Gastroesophageal sphincter (tissue), 4 donors: ENCODE data around the gene PTGES. TPM values are rescaled to one million over a fixed set of nuclear protein-coding genes. Genes with fewer than 3 reads are reported as not detected.

Experiments used
- ATAC-seq: fragments of 150-250 bp; one replicate; pipeline ENCODE4 v1.9.1; 2016; ENCODE audit warnings: mild to moderate bottlenecking, moderate library complexity
- H3K27ac ChIP-seq, 4 donors: fragments of 200-600 bp; sonication (generic) in 3 of 4; 1 replicate in 3 of 4; 2 replicates in 1 of 4; pipeline ENCODE4 v1.5.1; 2016 to 2019
- H3K27me3 ChIP-seq: fragments of 200-600 bp; sonication (generic); one replicate; pipeline ENCODE4 v1.5.1; 2019
- H3K36me3 ChIP-seq, 2 donors: fragments of 200-600 bp; sonication (generic); one replicate each; pipeline ENCODE4 v1.5.1; 2019; ENCODE audit warnings: control low read depth in 1 of 2
- H3K4me1 ChIP-seq, 3 donors: fragments of 200-600 bp; sonication (generic); 1 replicate in 2 of 3; 2 replicates in 1 of 3; pipeline ENCODE4 v1.5.1; 2016 to 2019; ENCODE audit warnings: control low read depth in 2 of 3
- H3K4me3 ChIP-seq, 2 donors: fragments of 200-600 bp; sonication (generic); one replicate each; pipeline ENCODE4 v1.5.1; 2019; ENCODE audit warnings: mild to moderate bottlenecking in 1 of 2, moderate library complexity in 1 of 2
- H3K9me3 ChIP-seq, 3 donors: fragments of 200-600 bp; sonication (generic); one replicate each; pipeline ENCODE4 v1.5.1; 2017 to 2019; ENCODE audit warnings: control low read depth in 2 of 3
- EP300 ChIP-seq: sonication (generic); formaldehyde crosslinking; IDR thresholded peaks from one replicate; pipeline ENCODE4 v1.6.1; 2017; ENCODE audit warnings: antibody characterized with exemption, mild to moderate bottlenecking
- POLR2A ChIP-seq, 2 donors: fragments of 450-650 bp; IDR thresholded peaks; one replicate each; pipeline ENCODE4 v1.6.1; 2017; ENCODE audit warnings: antibody characterized with exemption in 2 of 2, mild to moderate bottlenecking in 2 of 2, moderate library complexity in 1 of 2
- POLR2AphosphoS5 ChIP-seq: sonication (generic); formaldehyde crosslinking; IDR thresholded peaks from one replicate; pipeline ENCODE4 v1.6.1; 2017; ENCODE audit warnings: antibody characterized with exemption
- WGBS, 2 donors: methylation state at CpG; one replicate each; pipeline ENCODE4 v1.1.5; 2018; ENCODE audit warnings: low coverage in 1 of 2; 5-methylcytosine and 5-hydroxymethylcytosine counted together
- total RNA-seq, 4 donors: library from RNA; depleted of rRNA; stranded (reverse); fragments of >200 nt; gene quantifications; one replicate each; pipeline ENCODE4 v1.1.0, GENCODE V29; 2016
- TF ChIP-seq, protein P1 (sequence below), 4 experiments: fragments of 200-600 bp in 2 of 4; fragments of 450-650 bp in 2 of 4; sonication (generic) in 1 of 4; IDR thresholded peaks; one replicate each; pipeline ENCODE4 v1.5.1; 2017 to 2019; ENCODE audit warnings: antibody characterized with exemption in 4 of 4, mild to moderate bottlenecking in 2 of 4, moderate library complexity in 2 of 4

Gene PTGES
- total RNA-seq, 4 donors from 2014 or later = 0.78 to 15.1 (median 6.1) TPM

DNA sequence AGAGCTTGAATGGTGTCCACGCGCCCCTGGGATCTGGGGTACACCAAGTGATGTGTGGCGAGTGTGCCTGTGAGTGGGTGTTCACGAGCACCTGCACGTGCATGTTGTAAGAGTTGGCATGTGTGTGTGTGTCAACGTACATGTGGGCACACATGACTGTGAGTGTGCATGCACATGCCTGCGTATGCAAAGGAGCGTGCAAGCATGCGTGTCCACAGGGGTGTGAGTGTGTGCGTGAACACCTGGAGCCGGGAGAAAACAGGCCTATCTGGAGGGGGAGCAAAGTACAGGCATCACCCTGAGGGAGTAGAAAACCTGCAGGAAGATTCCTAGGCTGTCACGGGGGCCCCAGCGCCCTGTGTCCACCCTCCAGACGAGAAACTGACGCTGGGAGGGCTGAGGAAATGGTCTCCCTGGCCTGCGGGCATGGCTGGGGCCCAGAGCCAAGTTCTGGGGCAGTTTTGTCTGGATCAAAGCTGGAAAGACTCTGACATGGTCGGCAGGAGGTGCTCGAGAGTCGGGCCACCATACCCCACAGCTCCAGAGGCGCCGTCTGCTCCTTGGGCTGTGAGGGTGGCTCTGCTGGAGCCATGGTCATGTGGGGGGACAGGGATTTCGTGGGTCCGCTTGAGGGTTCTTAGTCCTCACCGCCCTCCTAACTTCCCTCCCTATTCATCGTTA lies 31.8 kb downstream of the PTGES start:
- H3K4me1 ChIP-seq = peaks cover 0 to 11% (median 0%) of the 10 kb centered on the region in 3 donors
- H3K4me3 ChIP-seq = no peak overlapping the region
- TF ChIP-seq POLR2AphosphoS5 (no peak), EP300 (no peak), POLR2A (IDR thresholded peaks at IDR 0.05) (no peak)
- TF ChIP-seq, protein P1, sequence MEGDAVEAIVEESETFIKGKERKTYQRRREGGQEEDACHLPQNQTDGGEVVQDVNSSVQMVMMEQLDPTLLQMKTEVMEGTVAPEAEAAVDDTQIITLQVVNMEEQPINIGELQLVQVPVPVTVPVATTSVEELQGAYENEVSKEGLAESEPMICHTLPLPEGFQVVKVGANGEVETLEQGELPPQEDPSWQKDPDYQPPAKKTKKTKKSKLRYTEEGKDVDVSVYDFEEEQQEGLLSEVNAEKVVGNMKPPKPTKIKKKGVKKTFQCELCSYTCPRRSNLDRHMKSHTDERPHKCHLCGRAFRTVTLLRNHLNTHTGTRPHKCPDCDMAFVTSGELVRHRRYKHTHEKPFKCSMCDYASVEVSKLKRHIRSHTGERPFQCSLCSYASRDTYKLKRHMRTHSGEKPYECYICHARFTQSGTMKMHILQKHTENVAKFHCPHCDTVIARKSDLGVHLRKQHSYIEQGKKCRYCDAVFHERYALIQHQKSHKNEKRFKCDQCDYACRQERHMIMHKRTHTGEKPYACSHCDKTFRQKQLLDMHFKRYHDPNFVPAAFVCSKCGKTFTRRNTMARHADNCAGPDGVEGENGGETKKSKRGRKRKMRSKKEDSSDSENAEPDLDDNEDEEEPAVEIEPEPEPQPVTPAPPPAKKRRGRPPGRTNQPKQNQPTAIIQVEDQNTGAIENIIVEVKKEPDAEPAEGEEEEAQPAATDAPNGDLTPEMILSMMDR (IDR thresholded peaks at IDR 0.05) = no peak
- H3K36me3 ChIP-seq = no peaks in the 10 kb centered on the region
- H3K27me3 ChIP-seq = no peaks in the 10 kb centered on the region
- ATAC-seq = no peak
- no peaks in the 10 kb centered on the region for H3K9me3 ChIP-seq
- 86 to 89% methylated on average over 10 to 16 of the region's 25 CpGs for WGBS, 2 donors
- H3K27ac ChIP-seq = no peak overlapping the region

DNA sequence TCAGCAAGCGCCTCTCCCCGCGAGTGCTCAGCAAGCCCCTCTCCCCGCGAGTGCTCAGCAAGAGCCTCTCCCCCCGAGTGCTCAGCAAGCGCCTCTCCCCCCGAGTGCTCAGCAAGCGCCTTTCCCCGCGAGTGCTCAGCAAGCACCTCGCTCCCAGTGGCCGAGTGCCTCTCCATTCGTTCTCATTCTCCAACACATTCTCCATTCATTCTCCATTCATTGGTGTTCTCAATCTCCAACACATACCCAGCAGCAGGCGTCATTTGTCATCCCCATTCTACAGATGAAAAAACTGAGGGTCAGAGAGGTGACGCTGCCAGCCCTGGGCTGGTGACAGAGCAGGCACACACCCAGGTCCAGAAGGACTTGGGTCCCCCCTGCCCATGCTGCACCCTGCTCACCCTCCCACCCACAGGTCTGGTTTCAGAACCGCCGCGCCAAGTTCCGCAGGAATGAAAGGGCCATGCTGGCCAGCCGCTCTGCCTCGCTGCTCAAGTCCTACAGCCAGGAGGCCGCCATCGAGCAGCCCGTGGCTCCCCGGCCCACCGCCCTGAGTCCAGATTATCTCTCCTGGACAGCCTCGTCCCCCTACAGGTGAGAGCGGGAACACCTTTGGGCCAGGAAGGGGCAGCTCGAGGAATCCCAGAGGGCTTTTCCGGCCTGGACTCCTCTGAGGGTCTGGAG lies 32.5 kb downstream of the PTGES start:
- no peaks in the 10 kb centered on the region for H3K27me3 ChIP-seq
- peaks cover 0 to 11% (median under 1%) of the 10 kb centered on the region in 3 donors for H3K4me1 ChIP-seq
- TF ChIP-seq EP300 = no peak
- TF ChIP-seq POLR2A (IDR thresholded peaks at IDR 0.05) = no peak
- TF ChIP-seq, protein P1 (IDR thresholded peaks at IDR 0.05) = no peak
- no peak for TF ChIP-seq POLR2AphosphoS5
- ATAC-seq = no peak
- H3K4me3 ChIP-seq = no peak overlapping the region
- no peaks in the 10 kb centered on the region for H3K9me3 ChIP-seq
- H3K36me3 ChIP-seq = no peaks in the 10 kb centered on the region
- H3K27ac ChIP-seq = no peak overlapping the region
- 61 to 92% methylated on average over 2 to 15 of the region's 31 CpGs for WGBS, 2 donors

DNA sequence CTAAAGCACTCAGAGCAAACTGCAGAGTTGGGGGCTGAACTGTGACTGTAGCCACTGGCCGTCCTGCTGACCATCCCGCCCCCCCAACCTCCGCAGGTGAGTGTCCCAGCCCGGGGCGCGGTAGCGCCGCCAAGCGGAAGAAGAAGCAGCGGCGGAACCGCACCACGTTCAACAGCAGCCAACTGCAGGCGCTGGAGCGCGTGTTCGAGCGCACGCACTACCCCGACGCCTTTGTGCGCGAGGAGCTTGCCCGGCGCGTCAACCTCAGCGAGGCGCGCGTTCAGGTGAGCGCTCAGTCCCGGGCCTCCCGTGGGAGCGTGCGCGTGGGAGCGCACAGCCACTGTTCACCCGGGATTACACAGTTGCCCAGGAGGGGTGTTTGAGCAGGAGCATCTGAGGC lies 33.7 kb downstream of the PTGES start:
- ATAC-seq = no peak
- H3K27me3 ChIP-seq = no peaks in the 10 kb centered on the region
- TF ChIP-seq EP300 (no peak), POLR2AphosphoS5 (no peak), POLR2A (IDR thresholded peaks at IDR 0.05) (no peak)
- TF ChIP-seq, protein P1 (IDR thresholded peaks at IDR 0.05) = no peak
- no peak overlapping the region for H3K4me3 ChIP-seq
- H3K36me3 ChIP-seq = no peaks in the 10 kb centered on the region
- H3K9me3 ChIP-seq = no peaks in the 10 kb centered on the region
- H3K4me1 ChIP-seq = peaks cover 0 to 21% (median 7%) of the 10 kb centered on the region in 3 donors
- WGBS, 2 donors = 58 to 90% methylated on average over 2 to 14 of the region's 38 CpGs
- H3K27ac ChIP-seq = no peak overlapping the region

DNA sequence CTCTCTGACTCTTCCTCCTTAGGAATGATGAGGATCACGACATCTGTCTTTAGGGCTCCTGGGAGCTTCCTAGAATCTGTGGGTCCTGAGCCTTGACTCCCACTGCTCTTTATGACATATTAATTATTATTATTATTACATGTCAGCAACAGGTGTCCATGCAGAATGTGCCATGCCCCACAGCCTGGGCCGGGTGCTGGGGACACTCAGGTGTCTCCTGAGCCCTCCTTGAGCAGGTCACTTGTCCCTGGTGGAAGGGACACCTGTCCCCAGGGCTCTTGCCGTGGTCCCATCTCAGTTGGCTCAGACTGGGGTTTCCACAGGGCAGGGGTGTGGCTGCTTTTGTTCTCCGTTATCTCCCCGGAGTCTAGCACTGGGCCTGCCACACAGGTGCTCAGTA lies 34.2 kb downstream of the PTGES start:
- Histone ChIP-seq H3K9me3 (no peaks in the 10 kb centered on the region), H3K27me3 (no peaks in the 10 kb centered on the region), H3K27ac (no peak overlapping the region), H3K36me3 (no peaks in the 10 kb centered on the region), H3K4me1 (peaks cover 0 to 24% (median 7%) of the 10 kb centered on the region in 3 donors), H3K4me3 (no peak overlapping the region)
- ATAC-seq = no peak
- WGBS, 2 donors = 89 to 100% methylated on average over 1 of the region's 5 CpGs
- TF ChIP-seq POLR2A (IDR thresholded peaks at IDR 0.05) (no peak), EP300 (no peak), POLR2AphosphoS5 (no peak)
- TF ChIP-seq, protein P1 (IDR thresholded peaks at IDR 0.05) = no peak
